NCI-H2196 treated with DMSO at 0.1 percent for 48 hours (cell line): ENCODE results near the gene UBAC1.

Source experiments
- DNase-seq: peaks from one replicate; lab custom pipeline; 2025; ENCODE audit not compliant: unreplicated experiment; lab: John Stamatoyannopoulos, UW

UBAC1 gene

GRCh38 chr9:135887585-135888050 lies 73.6 kb downstream of the UBAC1 start:
- no peak for DNase-seq

GRCh38 chr9:135887021-135887507 lies 74.1 kb downstream of the UBAC1 start:
- no peak for DNase-seq

- no peak for DNase-seq
These were observed 74.8 kb downstream of the UBAC1 start for GRCh38 chr9:135886147-135886981.

GRCh38 chr9:135885100-135885853 lies 75.9 kb downstream of the UBAC1 start:
- DNase-seq, result no peak

GRCh38 chr9:135884328-135885035 lies 76.7 kb downstream of the UBAC1 start:
- DNase-seq, result no peak

- no peak for DNase-seq
These were observed 77.6 kb downstream of the UBAC1 start for GRCh38 chr9:135883410-135884089.
